Activated naive CD4-positive, alpha-beta T cell treated with anti-CD3 and anti-CD28 coated beads for 36 hours (primary cell): ENCODE data around the gene SCAANT1. TPM values are rescaled to one million over a fixed set of nuclear protein-coding genes. Genes with fewer than 3 reads are reported as not detected.

Experiments used
- CTCF ChIA-PET: fragments of 350-600 bp; sonication (Branson Sonifier 250); formaldehyde crosslinking; loops from one replicate; lab custom pipeline; 2021; ENCODE audit warnings: antibody characterized with exemption; lab: Charles Lee
- DNase-seq: peaks from one replicate; pipeline ENCODE4 v3.0.0-alpha.2; 2020
- H3K27ac Mint-ChIP-seq: one replicate; pipeline ENCODE4 v1.8.0; 2021; ENCODE audit warnings: mild to moderate bottlenecking, mixed read lengths
- H3K27me3 Mint-ChIP-seq: one replicate; pipeline ENCODE4 v1.8.0; 2021; ENCODE audit warnings: low read depth, mixed read lengths
- H3K36me3 Mint-ChIP-seq: one replicate; pipeline ENCODE4 v1.8.0; 2021; ENCODE audit warnings: low read depth, mixed read lengths
- H3K4me1 Mint-ChIP-seq: one replicate; pipeline ENCODE4 v1.8.0; 2021; ENCODE audit warnings: low read depth, mixed read lengths
- H3K4me3 Mint-ChIP-seq: one replicate; pipeline ENCODE4 v1.8.0; 2021; ENCODE audit warnings: mild to moderate bottlenecking, moderate library complexity, mixed read lengths
- H3K9me3 Mint-ChIP-seq: one replicate; pipeline ENCODE4 v1.8.0; 2021; ENCODE audit warnings: mixed read lengths
- intact Hi-C: fragments of 100-400 bp; cut with micrococcal nuclease; formaldehyde crosslinking; loops from one replicate; pipeline ENCODE4 v1.15.1; 2023
- total RNA-seq, 2 experiments: library from RNA; stranded (reverse); gene quantifications; one replicate each; pipeline ENCODE4 v1.2.3, GENCODE V29; 2021

Gene SCAANT1
- total RNA-seq, 2 experiments from 2014 or later: not detected

GRCh38 chr3:63947594-63947993, 35.4 kb upstream of the SCAANT1 start:
- intact Hi-C loops: no loop called here
- peaks cover 73% of the 10 kb centered on the region for H3K4me1 Mint-ChIP-seq
- H3K36me3 Mint-ChIP-seq: peaks cover 28% of the 10 kb centered on the region
- H3K9me3 Mint-ChIP-seq: no peaks in the 10 kb centered on the region
- H3K27me3 Mint-ChIP-seq: no peaks in the 10 kb centered on the region
- DNase-seq: no peak
- H3K4me3 Mint-ChIP-seq: no peak overlapping the region
- H3K27ac Mint-ChIP-seq: no peak overlapping the region
- CTCF ChIA-PET: interaction anchor here (1.2 kb wide), 1 partner anchor 14 kb away, joined by 3 read pairs; no protein-coding TSS in a partner anchor

- no peaks in the 10 kb centered on the region for H3K9me3 Mint-ChIP-seq
- no peak overlapping the region for H3K4me3 Mint-ChIP-seq
- H3K4me1 Mint-ChIP-seq: peaks cover 71% of the 10 kb centered on the region
- H3K36me3 Mint-ChIP-seq: peaks cover 30% of the 10 kb centered on the region
- CTCF ChIA-PET: interaction anchor here (1.2 kb wide), 1 partner anchor 15 kb away, joined by 3 read pairs; no protein-coding TSS in a partner anchor
- no peak overlapping the region for H3K27ac Mint-ChIP-seq
- intact Hi-C loops: no loop called here
- no peaks in the 10 kb centered on the region for H3K27me3 Mint-ChIP-seq
- no peak for DNase-seq
These were observed 34.6 kb upstream of the SCAANT1 start for GRCh38 chr3:63946753-63947152.

- H3K9me3 Mint-ChIP-seq: no peaks in the 10 kb centered on the region
- H3K27me3 Mint-ChIP-seq: no peaks in the 10 kb centered on the region
- CTCF ChIA-PET: interaction anchor here (0.9 kb wide), 1 partner anchor 9 kb away, joined by 3 read pairs; no protein-coding TSS in a partner anchor
- DNase-seq: no peak
- H3K4me3 Mint-ChIP-seq: no peak overlapping the region
- H3K36me3 Mint-ChIP-seq: peaks cover 30% of the 10 kb centered on the region
- intact Hi-C loops: no loop called here
- H3K27ac Mint-ChIP-seq: no peak overlapping the region
- peaks cover 61% of the 10 kb centered on the region for H3K4me1 Mint-ChIP-seq
These were observed 33.4 kb upstream of the SCAANT1 start for GRCh38 chr3:63945558-63946096.

GRCh38 chr3:63943678-63944077, 31.5 kb upstream of the SCAANT1 start:
- no peak for DNase-seq
- Mint-ChIP-seq H3K4me1 (peaks cover 55% of the 10 kb centered on the region), H3K4me3 (no peak overlapping the region), H3K27me3 (no peaks in the 10 kb centered on the region), H3K27ac (no peak overlapping the region), H3K36me3 (peaks cover 35% of the 10 kb centered on the region), H3K9me3 (no peaks in the 10 kb centered on the region)
- intact Hi-C loops: no loop called here
- CTCF ChIA-PET: interaction anchor here (0.7 to 1.5 kb wide), 2 partner anchors 38 to 50 kb away, joined by 3 to 4 read pairs; no protein-coding TSS in a partner anchor

DNA sequence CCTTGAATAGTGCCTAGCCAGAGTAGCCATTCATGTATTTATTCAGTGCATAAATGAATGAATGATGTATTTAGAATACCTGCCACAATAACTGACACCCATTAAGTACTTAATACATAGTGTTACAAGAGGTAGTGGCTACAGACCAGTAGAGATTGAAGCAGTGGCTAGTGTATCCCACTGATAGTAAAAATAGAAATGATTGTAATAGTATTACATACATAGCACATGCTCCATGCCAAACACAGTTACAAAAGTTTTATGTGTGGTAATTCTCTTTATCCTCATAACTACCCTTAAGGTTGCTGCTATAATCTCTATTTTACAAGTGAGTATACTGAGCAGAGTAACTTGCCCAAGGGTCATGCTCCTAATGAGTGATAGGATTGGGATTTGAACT, 30.3 kb upstream of the SCAANT1 start:
- peaks cover 57% of the 10 kb centered on the region for H3K4me1 Mint-ChIP-seq

DNA sequence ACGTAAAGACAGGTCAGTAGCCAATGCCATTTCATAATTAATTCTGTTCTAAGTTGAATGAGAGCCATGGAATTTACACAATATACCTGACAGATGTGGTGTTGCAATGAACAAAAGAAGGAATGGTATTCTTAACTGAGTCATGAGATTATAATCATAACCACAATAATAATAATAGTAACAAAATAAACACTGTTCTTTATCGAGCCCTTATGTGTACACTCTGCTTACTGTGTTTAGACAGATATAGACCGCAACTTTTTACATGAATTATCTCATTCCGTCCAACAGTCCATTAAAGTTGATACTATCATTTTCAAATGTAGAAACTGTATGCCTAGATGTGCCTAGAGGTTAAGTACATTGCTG, 28.2 kb upstream of the SCAANT1 start:
- CTCF ChIA-PET: interaction anchor here (0.8 kb wide), 1 partner anchor 53 kb away, joined by 4 read pairs; no protein-coding TSS in a partner anchor
- intact Hi-C loops: no loop called here
- no peak overlapping the region for H3K4me3 Mint-ChIP-seq
- no peaks in the 10 kb centered on the region for H3K9me3 Mint-ChIP-seq
- H3K27me3 Mint-ChIP-seq: no peaks in the 10 kb centered on the region
- peaks cover 29% of the 10 kb centered on the region for H3K36me3 Mint-ChIP-seq
- no peak overlapping the region for H3K27ac Mint-ChIP-seq
- H3K4me1 Mint-ChIP-seq: peaks cover 45% of the 10 kb centered on the region
- no peak for DNase-seq

More for the DNA sequence above, 30.3 kb upstream of the SCAANT1 start:
- no peaks in the 10 kb centered on the region for H3K27me3 Mint-ChIP-seq
- no peak overlapping the region for H3K4me3 Mint-ChIP-seq
- H3K9me3 Mint-ChIP-seq: no peaks in the 10 kb centered on the region
- no peak for DNase-seq
- intact Hi-C loops: no loop called here
- CTCF ChIA-PET: no interaction called here
- no peak overlapping the region for H3K27ac Mint-ChIP-seq
- H3K36me3 Mint-ChIP-seq: peaks cover 30% of the 10 kb centered on the region

- no peak for DNase-seq
- CTCF ChIA-PET: no interaction called here
- no peaks in the 10 kb centered on the region for H3K27me3 Mint-ChIP-seq
These were observed 25.8 kb upstream of the SCAANT1 start for GRCh38 chr3:63937661-63938651.

GRCh38 chr3:63936925-63937324, 24.7 kb upstream of the SCAANT1 start:
- Mint-ChIP-seq H3K36me3 (peaks cover 23% of the 10 kb centered on the region), H3K9me3 (no peaks in the 10 kb centered on the region), H3K4me1 (peaks cover 50% of the 10 kb centered on the region), H3K4me3 (no peak overlapping the region), H3K27ac (no peak overlapping the region), H3K27me3 (no peaks in the 10 kb centered on the region)
- intact Hi-C loops: no loop called here
- CTCF ChIA-PET: interaction anchor here (1.5 kb wide), 1 partner anchor 8 kb away, joined by 3 read pairs; no protein-coding TSS in a partner anchor
- DNase-seq: no peak

More at GRCh38 chr3:63937661-63938651, 25.8 kb upstream of the SCAANT1 start:
- no peak overlapping the region for H3K4me3 Mint-ChIP-seq
- no peak overlapping the region for H3K27ac Mint-ChIP-seq
- intact Hi-C loops: no loop called here
- H3K4me1 Mint-ChIP-seq: peaks cover 45% of the 10 kb centered on the region
- H3K9me3 Mint-ChIP-seq: no peaks in the 10 kb centered on the region
- H3K36me3 Mint-ChIP-seq: peaks cover 26% of the 10 kb centered on the region

GRCh38 chr3:63934041-63934866, 22.1 kb upstream of the SCAANT1 start:
- CTCF ChIA-PET: no interaction called here
- no peak for DNase-seq
- intact Hi-C loops: no loop called here
- no peaks in the 10 kb centered on the region for H3K27me3 Mint-ChIP-seq
- H3K4me1 Mint-ChIP-seq: peaks cover 61% of the 10 kb centered on the region
- H3K27ac Mint-ChIP-seq: no peak overlapping the region
- no peaks in the 10 kb centered on the region for H3K9me3 Mint-ChIP-seq
- no peak overlapping the region for H3K4me3 Mint-ChIP-seq
- peaks cover 21% of the 10 kb centered on the region for H3K36me3 Mint-ChIP-seq

DNA sequence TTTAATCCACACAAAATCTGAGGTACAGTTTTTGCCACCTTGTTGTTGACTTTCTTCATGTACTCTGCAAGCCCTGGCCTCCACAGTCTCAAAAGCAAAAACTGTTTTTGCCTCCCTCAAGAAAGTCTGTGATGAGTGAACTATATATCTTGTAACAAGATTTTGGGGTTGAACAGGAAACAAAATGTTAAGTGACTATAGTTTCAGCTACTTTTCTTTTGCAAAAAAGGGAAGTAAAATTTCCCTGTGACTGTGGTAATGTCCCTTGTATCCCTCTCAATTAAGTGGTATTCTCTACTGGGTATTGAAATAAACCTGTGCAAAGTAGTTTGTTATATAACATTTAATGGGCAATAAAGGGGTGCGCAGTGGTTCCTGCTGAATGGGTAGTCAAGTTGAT, 21.3 kb upstream of the SCAANT1 start:
- Mint-ChIP-seq H3K27me3 (no peaks in the 10 kb centered on the region), H3K4me3 (no peak overlapping the region), H3K9me3 (no peaks in the 10 kb centered on the region), H3K4me1 (peaks cover 60% of the 10 kb centered on the region), H3K36me3 (peaks cover 20% of the 10 kb centered on the region), H3K27ac (no peak overlapping the region)
- no peak for DNase-seq
- CTCF ChIA-PET: interaction anchor here (0.6 kb wide), 1 partner anchor 91 kb away, joined by 4 read pairs; no protein-coding TSS in a partner anchor
- intact Hi-C loops: no loop called here

DNA sequence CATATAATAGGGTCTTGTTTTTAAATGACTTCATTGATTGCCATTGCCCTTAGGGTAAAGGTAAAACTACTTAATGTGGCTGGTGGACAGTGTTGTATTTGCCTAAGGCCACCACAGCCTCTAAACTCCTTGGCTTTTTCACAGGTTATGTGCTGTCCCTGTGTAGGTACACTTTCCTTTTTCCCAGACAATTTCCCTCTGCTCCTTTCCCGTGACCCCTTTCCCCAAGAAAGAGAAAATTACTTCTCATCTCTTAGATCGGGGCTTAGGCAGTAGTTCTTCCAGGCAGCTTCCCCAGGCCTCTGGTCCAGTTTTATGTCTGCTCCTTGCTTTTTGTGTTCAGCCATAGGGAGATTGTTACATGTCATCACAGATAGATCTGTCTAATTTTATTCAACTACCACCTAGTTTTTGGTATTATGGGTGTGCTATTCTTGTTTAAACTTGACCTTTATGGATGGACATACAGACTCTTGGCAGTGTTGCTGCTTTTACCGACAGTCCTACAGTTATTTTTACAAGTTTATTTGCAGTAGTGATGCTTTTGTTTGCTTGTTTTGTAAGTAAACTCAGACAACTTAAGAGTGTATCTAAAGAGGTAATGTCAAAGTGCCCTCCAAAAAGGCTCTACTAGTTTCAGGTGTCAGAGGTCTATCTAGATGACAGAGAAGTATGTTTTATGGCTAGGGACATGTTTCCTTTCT, 20.5 kb upstream of the SCAANT1 start:
- Mint-ChIP-seq H3K27me3 (no peaks in the 10 kb centered on the region), H3K4me1 (peaks cover 52% of the 10 kb centered on the region), H3K4me3 (no peak overlapping the region), H3K9me3 (no peaks in the 10 kb centered on the region), H3K27ac (no peak overlapping the region), H3K36me3 (peaks cover 21% of the 10 kb centered on the region)
- DNase-seq: no peak
- CTCF ChIA-PET: interaction anchor here (0.6 kb wide), 1 partner anchor 92 kb away, joined by 4 read pairs; no protein-coding TSS in a partner anchor
- intact Hi-C loops: no loop called here
